ENCODE measurements around the gene CDK13. TPM values are rescaled to one million over a fixed set of nuclear protein-coding genes. Genes with fewer than 3 reads are reported as not detected.
"Not testable (repeated sequence)": the region's sequence is repeated elsewhere in the genome, so short reads cannot be mapped to it uniquely, and the experiment has no call there.

The CDK13 gene
- polyA plus RNA-seq, 4 donors = 50.8 to 77.3 (median 60.1) TPM

DNA sequence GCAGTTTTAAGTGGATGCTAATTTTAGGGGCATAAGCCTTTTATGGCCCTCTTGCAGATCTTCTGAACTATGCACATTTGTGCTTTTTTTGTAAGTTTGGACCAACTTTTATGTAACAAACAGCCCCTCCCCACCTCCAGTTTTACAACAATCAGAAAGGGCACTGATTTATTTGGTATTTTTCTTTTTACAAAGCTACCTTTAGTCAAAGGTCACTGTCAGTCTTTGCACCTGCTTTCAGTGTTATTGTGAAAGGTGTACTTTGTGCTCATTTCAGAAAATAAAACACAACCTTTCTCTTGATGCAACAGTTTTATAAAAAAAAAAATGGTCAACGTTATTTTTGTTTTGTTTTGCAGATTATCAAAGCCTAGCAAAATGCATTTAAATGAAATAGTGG lies 145.2 kb downstream of the CDK13 start:
- no peak for DNase-seq (ENCODE audit: low read depth in 4 of 4, low spot score in 3 of 4)

DNA sequence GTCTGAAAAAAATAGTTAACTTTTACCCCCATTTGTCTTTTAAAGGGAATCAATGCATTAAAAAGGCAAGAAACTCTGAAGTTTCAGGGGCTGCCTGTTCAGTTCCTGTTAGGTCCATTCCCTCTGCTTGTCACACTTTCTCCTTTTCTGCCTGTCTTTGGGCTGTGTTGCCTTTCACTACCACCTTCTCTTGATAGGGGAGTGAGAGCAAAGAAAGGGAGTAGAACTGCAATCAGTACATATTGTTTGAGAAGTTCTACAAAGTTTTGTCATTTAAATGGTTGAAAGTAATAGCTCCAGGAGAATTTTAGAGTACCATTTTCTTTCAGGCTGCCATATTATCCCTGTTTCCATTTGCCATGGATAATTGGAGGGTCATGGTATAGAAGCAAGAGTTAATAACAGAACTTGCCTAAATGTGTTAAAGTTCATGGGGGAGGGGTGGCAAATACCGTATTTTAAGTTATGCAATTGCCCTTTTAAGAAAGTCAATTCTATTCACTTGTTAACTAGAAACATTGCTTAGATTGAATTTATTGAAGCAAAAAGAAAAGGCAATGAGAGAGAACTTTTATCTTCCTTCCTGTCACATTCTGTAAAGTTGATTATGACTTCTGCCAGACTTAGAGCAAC lies 145.8 kb downstream of the CDK13 start:
- DNase-seq (ENCODE audit: low read depth in 4 of 4, low spot score in 3 of 4) = no peak

DNA sequence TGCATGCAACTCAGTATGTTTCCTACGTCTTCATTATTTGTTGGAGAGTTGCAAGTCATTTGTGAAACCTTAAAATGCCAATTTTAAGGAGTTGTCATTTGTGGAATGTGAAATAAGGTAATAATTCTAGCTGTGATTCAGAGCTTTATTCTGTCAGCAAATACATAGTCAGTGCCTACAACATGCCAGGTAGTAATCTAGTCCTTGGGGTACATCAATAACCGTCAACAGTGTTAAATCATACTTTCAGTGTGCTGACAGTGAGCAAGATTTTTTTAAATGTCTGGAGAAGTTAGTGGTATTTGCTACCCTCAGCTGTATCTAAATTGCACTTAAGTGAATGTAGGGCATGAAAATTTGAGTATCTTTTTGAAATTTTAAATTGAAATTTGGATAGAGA lies 147.7 kb downstream of the CDK13 start:
- no peak for DNase-seq (ENCODE audit: low read depth in 4 of 4, low spot score in 3 of 4)

DNA sequence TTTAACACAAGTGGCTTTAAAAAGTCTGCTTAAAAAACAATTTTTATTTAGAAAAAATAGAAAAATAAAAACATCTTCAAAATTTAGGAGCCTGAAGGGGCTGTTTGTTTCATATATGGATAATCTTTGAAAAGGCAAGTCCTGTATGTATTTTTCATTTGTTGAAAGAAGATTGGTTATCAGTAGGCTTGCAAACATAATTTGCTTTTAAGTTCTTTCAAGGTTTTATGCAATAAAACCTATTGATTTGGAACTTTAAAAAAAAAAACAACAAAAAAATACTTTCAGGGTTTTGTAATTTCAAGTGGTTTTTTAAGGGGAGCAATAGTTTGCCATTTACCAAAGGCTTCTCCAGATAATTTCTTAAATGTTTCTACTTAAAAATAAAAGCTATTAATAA lies 148.8 kb downstream of the CDK13 start:
- DNase-seq (ENCODE audit: low read depth in 4 of 4, low spot score in 3 of 4) = no peak

DNA sequence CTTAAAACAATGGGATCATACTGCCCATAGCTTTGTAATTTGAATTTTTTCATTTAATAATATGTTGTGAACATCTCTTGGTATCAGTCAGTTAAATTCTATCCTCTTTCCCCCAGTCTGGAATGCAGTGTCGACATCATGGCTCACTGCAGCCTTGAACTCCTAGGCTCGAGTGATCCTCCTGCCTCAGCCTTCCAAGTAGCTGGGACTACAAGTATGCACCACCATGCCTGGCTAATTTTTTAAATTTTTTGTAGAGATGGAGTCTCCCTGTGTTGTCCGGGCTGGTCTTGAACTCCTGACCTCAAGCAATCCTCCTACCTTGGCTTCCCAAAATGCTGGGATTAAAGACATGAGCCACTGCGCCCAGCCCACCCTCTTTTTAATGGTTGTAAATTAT lies 149.8 kb downstream of the CDK13 start:
- no peak for DNase-seq (ENCODE audit: low read depth in 4 of 4, low spot score in 3 of 4)

DNA sequence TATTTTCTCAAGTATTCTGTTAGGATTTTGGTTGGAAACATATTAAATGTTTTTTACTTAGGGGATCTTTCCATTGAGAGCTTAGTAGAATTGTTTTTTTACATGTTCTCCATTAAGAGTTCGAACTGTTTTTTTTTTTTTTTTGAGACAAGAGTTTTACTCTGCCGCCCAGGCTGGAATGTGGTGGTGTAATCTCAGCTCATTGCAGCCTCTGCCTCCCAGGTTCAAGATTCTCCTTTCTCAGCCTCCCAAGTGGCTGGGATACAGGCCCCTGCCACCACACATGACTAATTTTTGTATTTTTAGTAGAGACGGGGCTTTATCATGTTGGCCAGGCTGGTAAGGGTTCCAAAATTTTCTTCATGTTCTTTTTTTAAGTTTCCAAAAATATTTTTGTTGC lies 151.1 kb downstream of the CDK13 start:
- no peak for DNase-seq (ENCODE audit: low read depth in 4 of 4, low spot score in 3 of 4)

DNA sequence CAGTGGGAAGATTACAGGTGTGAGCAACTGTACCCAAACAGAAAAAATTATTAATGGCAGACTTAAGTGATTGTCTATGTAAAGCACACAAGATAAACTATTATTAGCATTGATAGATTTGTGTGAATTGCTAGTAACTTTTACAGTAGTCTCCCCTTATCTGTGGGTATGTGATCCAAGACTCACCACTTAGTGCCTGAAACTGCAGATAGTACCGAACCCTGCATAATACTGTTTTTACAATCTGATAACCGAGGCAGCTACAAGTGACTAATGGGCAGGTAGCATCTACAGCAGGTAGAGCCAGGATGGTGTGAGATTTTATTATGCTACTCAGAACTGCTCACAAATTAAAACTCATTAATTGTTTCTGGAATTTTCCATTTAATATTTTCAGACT lies 152.8 kb downstream of the CDK13 start:
- DNase-seq (ENCODE audit: low read depth in 4 of 4, low spot score in 3 of 4) = no peak

DNA sequence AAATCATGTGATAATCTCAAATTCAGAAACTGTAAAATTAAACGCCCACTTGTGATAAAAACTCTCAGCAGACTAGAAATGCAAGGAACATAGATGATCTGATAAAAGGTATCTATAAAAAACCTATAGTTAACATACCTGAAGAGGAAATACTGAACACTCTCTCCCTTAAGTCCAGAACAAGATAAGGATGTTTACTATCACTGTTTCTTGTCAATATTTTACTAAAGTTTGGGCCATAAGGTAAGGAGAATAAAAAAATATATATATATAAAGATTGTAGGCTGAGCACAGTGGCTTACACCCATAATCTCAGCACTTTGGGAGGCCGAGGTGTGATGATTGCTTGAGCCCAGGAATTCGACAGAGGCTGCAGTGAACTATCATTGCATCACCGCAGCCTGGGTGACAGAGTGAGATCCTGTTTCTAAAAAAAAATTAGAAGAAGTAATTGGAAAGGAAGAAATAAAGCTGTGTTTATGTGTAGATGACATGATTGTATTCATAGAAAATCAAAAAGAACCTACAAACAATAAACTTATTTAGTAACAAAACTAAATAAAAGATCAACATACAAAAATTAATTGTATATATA lies 155.9 kb downstream of the CDK13 start:
- no peak for DNase-seq (ENCODE audit: low read depth in 4 of 4, low spot score in 3 of 4)

DNA sequence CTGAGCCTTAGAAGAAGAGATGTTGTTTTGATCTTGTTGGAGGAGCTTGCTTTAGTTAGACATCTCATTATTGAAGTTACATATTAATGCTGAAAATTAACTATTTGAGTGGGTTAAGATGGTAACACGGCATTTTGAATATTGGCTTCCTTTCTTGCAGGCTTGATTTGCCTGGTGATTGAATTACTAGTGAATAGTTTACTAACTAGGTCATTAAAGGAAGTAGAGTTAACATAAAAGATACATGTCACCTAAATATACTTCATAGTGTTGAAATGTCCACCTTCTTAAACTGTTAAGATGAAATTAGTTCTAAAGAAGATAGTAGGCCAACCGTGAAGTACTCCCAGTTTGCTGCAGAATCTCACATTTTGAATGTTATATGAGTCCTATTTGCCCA lies 165.9 kb downstream of the CDK13 start:
- DNase-seq (ENCODE audit: low read depth in 4 of 4, low spot score in 3 of 4) = no peak

DNA sequence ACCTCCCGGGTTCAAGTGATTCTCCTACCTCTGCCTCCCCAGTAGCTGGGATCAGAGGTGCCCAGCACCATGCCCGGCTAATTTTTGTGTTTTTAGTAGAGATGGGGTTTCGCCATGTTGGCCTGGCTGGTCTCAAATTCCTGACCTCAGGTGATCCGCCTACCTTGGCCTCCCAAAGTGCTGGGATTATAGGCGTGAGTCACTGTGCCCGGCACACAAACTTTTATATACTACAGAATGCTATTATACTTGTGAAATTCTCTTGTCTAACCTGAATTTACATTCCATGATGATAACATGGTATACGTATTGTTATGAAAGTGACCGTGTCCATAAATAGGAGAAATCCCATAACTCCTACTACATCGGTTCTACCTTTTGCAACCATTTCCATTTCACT lies 167.1 kb downstream of the CDK13 start:
- not testable (repeated sequence) for DNase-seq (ENCODE audit: low read depth in 4 of 4, low spot score in 3 of 4)

DNA sequence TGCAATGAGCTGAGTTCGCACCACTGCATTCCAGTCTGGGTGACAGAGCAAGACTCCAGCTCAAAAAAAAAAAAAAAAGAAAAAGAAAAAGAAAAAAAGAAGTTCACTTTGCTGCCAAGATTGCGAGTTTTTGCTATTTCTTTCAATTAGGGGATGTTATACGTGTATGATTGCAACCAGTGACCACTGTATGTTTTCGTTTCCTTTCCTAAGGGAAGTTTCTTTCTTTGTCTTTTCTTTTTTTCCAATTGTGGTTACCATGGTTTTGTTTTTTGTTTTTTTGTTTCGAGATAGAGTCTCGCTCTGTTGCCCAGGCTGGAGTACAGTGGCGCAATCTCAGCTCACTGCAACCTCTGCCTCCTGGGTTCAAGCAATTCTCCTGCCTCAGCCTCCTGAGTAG lies 168.1 kb downstream of the CDK13 start:
- DNase-seq (ENCODE audit: low read depth in 4 of 4, low spot score in 3 of 4) = not testable (repeated sequence)

DNA sequence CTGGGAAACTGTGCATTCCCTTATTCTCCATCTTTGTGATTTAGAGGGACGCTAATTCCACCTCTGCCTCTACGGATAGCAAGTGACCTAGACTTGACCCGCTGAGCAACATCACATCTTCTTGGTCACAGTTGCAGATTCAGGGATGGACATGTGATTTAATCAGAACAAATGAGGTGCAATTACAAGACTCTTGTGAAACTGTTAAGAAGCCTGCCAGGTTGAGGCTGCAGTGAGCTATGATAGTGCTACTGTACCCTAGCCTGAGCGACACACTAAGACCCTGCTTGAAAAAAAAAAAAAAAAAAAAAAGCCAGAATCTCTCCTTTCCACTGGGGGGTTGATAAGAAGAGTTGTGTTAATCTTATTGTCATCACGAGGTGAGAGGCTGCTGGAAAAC lies 170.0 kb downstream of the CDK13 start:
- no peak for DNase-seq (ENCODE audit: low read depth in 4 of 4, low spot score in 3 of 4)

DNA sequence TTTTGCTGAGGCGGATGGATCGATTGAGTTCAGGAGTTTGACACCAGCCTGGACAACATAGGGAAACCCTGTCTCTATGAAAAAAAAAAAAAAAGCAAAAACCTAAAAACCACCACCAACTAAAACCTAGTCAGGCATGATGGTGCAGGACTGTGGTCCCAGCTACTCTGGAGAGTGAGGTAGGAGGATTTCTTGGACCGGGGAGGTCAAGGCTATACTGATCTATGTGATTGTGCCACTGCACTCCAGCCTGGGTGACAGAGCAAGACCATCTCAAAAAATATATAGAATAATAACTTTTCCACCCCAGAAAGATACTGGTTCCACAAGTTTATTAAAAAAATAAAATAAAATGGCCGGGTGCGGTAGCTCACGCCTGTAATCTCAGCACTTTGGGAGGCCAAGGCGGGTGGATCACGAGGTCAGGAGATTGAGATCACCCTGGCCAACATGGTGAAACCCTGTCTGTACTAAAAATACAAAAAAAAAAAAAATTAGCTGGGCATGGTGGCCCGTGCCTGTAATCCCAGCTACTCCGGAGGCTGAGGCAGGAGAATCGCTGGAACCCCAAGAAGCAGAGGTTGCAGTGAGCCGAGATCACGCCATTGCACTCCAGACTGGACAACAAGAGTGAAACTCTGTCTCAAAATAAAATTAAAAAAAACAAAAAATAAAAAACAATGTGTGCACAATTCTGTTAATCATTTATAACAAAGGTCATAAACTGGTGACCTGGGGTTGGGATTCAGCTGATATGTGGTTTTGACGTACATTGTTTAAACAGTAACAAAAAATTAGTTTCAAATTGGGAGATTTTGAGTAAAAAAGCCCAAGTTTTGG lies 172.3 kb downstream of the CDK13 start:
- not testable (repeated sequence) for DNase-seq (ENCODE audit: low read depth in 4 of 4, low spot score in 3 of 4)

DNA sequence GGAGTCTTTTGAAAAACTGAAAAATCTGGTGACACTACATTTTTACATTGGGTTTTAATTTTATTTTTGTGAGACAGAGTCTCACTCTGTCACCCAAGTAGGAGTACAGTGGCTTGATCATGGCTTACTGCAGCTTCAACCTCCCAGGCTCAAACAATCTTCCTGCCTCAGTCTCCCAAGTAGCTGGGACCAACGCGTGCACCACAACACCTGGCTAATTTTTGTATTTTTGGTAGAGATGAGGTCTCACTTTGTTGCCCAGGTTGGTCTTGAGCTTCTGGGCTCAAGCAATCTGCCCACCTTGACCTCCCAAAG lies 172.8 kb downstream of the CDK13 start:
- DNase-seq (ENCODE audit: low read depth in 4 of 4, low spot score in 3 of 4) = no peak

DNA sequence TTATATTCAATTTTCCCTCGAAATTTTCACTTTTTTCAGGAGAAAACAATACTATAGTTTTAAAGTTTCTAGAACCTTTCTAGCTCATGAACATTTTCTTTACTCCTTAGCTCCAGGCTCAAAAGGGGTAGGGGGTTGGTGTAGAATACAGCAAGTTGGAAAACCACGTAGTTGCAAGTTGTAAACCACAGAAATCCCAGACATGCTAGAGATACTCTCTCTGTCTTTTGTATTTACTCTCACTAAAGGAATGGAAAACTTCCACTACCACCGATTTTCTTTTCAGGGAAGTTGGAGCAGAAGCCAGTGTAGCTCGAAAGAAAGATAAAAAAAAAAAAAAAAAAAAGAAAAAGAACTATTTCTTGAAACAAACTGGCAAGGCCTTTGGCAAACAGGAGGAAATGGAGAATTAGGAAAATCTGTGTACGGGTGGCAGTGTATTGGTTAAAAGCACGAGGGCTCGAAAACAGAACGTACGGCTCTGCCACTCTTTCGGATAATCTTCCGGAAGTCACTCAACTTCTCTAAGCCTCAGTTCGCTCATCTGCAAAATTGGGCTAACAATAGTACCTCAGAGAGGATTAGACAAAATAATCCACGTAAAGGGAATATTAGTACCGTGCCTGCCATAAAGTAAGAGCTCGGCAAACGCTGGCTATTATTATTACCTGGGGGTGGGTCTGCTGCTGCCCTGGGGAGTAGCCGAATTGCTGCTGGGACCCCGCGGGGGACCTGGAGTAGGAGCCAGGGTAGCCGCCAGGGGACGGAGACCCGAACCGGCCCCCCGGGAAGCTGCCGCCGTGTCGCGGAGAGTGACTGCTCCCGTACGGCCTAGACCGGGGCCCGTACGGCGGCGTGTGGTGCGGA lies 183.7 kb downstream of the CDK13 start:
- DNase-seq (ENCODE audit: low read depth in 4 of 4, low spot score in 3 of 4) = no peak

DNA sequence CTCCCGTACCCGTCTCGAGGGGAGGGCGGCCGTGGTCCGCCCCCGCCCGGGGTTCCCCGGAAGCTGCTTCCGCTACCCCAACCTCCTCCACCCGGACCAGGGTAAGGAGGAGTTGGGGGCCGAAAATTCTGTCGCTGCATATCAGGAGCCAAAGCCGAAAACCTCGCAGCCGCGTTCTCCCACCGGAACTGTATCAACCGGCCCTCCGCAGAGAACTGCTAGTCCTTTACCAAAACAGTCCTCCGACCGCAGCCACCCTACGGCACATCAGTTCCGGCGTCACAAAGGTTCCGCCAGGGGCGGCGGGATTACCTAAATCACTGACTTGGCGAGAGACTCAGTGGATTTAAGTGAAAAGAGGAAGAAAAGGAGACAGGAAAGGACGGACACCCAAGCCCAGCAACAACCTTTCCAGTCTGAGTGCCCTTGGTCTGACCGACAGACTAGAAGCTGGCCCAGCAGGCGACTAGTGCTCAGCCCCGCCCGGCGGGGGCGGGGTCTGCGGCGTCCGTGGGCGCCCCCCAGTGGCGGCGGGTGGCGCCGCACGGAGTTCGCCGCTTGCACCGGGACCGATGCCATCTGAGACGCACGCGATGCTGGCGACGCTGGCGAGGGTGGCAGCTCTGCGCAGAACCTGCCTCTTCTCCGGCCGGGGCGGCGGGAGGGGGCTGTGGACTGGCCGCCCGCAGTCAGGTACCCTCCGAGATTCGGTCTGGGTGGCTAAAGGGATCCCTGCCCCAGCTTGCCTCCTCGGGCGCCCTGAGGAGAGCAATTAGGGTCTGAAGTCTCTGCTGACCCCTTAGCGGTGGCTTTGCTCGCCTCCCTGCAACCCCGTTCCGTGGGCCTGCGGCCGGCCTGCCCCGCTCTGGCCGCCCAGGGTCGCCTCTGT lies 184.6 kb downstream of the CDK13 start, which contains the start of the genes MPLKIP and SUGCT:
TSS of gene MPLKIP (minus strand) at position 195 of the 889 bp plus-strand sequence. CDS start at position 140, 55 bp downstream.
TSS of gene SUGCT (plus strand) at position 578 of the 889 bp plus-strand sequence.
- DNase-seq (ENCODE audit: low read depth in 4 of 4, low spot score in 3 of 4) = peak; percentile 85 to 93 (median 88)

DNA sequence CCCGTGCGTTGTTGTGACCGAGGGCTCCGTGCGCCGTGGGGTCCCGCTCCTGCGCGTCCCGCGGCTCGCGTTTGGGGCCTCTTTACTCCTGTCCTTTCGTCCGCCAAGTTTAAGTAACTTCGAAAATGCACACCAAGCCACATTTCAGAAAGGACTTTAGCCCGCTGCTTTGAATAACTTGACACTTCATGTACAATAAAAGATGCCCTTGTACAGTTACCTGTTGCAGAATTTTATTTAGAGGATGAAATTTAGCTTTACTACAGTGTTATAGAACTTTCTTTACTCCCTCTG lies 185.2 kb downstream of the CDK13 start:
- peak in 1 of 4 donors; percentile 25 for DNase-seq (ENCODE audit: low read depth in 4 of 4, low spot score in 3 of 4)

DNA sequence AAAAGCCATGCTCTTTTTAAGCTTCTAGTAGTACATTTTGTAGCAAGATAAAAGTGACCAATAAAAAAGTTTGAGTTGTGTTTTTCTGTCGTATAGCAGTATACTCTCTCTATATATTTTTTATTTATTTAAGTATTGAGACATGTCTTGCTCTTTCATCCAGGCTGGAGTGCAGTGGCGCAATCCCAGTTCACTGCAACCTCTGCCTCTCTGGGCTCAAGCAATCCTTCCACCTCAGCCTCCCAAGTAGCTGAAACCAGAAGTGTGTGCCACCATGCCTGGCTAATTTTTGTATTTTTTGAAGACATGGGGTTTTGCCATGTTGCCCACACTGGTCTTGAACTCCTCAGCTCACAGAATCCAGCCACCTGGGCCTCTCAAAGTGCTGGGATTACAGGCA lies 187.5 kb downstream of the CDK13 start:
- no peak for DNase-seq (ENCODE audit: low read depth in 4 of 4, low spot score in 3 of 4)

DNA sequence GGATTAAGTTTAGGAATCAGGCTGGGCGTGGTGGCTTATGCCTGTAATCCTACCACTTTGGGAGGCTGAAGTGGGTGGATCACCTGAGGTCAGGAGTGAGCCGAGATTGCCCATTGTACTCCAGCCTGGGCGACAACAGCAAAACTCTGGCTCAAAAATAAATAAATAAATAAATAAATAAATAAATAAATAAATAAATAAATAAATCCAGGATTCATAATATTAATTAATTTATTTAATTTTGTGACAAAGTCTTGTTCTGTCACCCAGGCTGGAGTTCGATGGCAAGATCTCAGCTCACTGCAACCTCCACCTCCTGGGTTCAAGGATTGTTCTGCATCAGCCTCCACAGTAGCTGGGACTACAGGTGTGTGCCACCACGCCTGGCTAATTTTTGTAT lies 188.9 kb downstream of the CDK13 start:
- DNase-seq (ENCODE audit: low read depth in 4 of 4, low spot score in 3 of 4) = no peak

DNA sequence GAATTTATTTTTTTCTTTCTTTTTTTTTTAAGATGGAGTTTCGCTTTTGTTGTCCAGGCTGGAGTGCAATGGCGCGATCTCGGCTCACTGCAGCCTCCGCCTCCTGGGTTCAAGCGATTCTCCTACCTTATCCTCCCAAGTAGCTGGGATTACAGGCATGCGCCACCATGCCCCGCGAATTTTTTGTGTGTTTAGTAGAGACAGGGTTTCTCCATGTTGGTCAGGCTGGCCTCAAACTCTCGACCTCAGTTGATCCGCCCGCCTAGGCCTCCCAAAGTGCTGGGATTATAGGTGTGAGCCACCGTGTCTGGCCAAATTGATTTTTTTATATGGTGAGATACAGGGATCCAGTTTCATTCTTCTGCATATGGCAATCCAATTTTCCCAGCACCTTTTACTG lies 189.8 kb downstream of the CDK13 start:
- not testable (repeated sequence) for DNase-seq (ENCODE audit: low read depth in 4 of 4, low spot score in 3 of 4)

All from right renal pelvis (tissue), 4 donors.